ENCODE measurements around the gene LRRC36.

The LRRC36 gene

DNA sequence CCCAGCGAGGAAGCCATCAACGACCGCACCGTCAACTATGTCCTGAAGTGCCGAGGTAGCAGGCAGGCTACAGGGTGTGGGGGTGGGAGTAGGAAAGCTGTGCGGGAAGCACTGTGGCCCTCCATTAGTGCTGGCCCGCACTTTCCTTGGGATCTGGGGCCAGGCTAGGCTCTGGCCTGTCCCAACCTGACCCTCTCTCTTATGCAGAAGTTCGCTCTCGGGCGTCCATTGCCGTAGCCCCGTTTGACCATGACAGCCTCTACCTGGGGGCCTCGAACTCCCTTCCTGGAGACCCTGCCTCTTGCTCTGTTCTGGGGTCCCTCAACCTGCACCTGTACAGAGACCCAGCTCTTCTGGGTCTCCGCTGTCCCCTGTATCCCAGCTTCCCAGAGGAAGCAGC lies 38.7 kb upstream of the LRRC36 start:
- Histone ChIP-seq H3K27ac (ENCODE audit: low read length) (no peak overlapping the region), H3K4me3 (ENCODE audit: low read length) (no peak overlapping the region), H3F3A (ENCODE audit: insufficient read depth, low read length) (no peaks in the 10 kb centered on the region), H2AFZ (ENCODE audit: low read length) (no peak overlapping the region), H3K36me3 (replicated peaks; ENCODE audit: insufficient read depth, low read length) (no peaks in the 10 kb centered on the region), H3K79me2 (ENCODE audit: low read length) (no peaks in the 10 kb centered on the region), H3K4me2 (ENCODE audit: low read depth, low read length) (no peak overlapping the region), H3K27me3 (replicated peaks; ENCODE audit: insufficient read depth, low read length) (no peaks in the 10 kb centered on the region), H3K9ac (ENCODE audit: low read length) (no peak overlapping the region), H3K9me3 (replicated peaks; ENCODE audit: insufficient read depth, low read length) (no peaks in the 10 kb centered on the region), H3K9me2 (replicated peaks; ENCODE audit: insufficient read depth, low read length) (no peaks in the 10 kb centered on the region), H3K4me1 (ENCODE audit: low read length) (no peaks in the 10 kb centered on the region), H4K20me1 (ENCODE audit: insufficient read depth, low read length) (no peaks in the 10 kb centered on the region)
- DNase-seq = no peak
- TF ChIP-seq, protein P1, sequence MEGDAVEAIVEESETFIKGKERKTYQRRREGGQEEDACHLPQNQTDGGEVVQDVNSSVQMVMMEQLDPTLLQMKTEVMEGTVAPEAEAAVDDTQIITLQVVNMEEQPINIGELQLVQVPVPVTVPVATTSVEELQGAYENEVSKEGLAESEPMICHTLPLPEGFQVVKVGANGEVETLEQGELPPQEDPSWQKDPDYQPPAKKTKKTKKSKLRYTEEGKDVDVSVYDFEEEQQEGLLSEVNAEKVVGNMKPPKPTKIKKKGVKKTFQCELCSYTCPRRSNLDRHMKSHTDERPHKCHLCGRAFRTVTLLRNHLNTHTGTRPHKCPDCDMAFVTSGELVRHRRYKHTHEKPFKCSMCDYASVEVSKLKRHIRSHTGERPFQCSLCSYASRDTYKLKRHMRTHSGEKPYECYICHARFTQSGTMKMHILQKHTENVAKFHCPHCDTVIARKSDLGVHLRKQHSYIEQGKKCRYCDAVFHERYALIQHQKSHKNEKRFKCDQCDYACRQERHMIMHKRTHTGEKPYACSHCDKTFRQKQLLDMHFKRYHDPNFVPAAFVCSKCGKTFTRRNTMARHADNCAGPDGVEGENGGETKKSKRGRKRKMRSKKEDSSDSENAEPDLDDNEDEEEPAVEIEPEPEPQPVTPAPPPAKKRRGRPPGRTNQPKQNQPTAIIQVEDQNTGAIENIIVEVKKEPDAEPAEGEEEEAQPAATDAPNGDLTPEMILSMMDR (IDR thresholded peaks at IDR 0.05; ENCODE audit: low read length) = no peak
- TF ChIP-seq EZH2 (optimal IDR thresholded peaks at IDR 0.05; ENCODE audit: low read depth, low read length) = no peak
- TF ChIP-seq EZH2phosphoT487 (IDR thresholded peaks at IDR 0.05; ENCODE audit: low read length) = no peak

DNA sequence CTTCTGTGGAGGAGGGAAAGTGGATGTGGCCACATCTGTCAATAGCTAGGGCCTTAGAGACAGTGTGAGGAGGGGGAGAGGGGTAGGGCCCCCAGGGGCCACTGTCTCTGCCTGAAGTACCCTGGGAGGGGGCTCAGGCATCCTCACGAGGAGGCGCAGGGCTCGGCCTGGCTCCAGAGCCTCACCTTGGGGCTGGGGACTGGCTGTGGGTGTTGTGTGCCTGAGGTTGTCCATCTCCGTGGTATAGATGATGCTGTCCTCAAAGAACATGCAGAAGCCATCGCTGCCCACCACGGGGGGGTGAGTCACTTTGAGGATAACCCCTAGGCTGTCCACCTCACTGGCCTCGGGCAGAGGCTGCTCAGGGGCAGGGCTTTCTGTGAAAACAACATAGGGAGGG lies 35.2 kb upstream of the LRRC36 start:
- Histone ChIP-seq H3K9me2 (replicated peaks; ENCODE audit: insufficient read depth, low read length) (no peaks in the 10 kb centered on the region), H3K27me3 (replicated peaks; ENCODE audit: insufficient read depth, low read length) (peaks cover 15% of the 10 kb centered on the region; the same call in 1 of the 2 replicates), H3K36me3 (replicated peaks; ENCODE audit: insufficient read depth, low read length) (no peaks in the 10 kb centered on the region), H3F3A (ENCODE audit: insufficient read depth, low read length) (no peaks in the 10 kb centered on the region), H3K4me3 (ENCODE audit: low read length) (no peak overlapping the region), H3K9me3 (replicated peaks; ENCODE audit: insufficient read depth, low read length) (no peaks in the 10 kb centered on the region), H2AFZ (ENCODE audit: low read length) (no peak overlapping the region), H3K9ac (ENCODE audit: low read length) (no peak overlapping the region), H3K79me2 (ENCODE audit: low read length) (no peaks in the 10 kb centered on the region), H3K4me1 (ENCODE audit: low read length) (no peaks in the 10 kb centered on the region), H3K27ac (ENCODE audit: low read length) (no peak overlapping the region), H3K4me2 (ENCODE audit: low read depth, low read length) (no peak overlapping the region), H4K20me1 (ENCODE audit: insufficient read depth, low read length) (no peaks in the 10 kb centered on the region)
- no peak for DNase-seq
- TF ChIP-seq, protein P1 (IDR thresholded peaks at IDR 0.05; ENCODE audit: low read length) = no peak
- TF ChIP-seq EZH2 (optimal IDR thresholded peaks at IDR 0.05; ENCODE audit: low read depth, low read length) (no peak), EZH2phosphoT487 (IDR thresholded peaks at IDR 0.05; ENCODE audit: low read length) (no peak)

DNA sequence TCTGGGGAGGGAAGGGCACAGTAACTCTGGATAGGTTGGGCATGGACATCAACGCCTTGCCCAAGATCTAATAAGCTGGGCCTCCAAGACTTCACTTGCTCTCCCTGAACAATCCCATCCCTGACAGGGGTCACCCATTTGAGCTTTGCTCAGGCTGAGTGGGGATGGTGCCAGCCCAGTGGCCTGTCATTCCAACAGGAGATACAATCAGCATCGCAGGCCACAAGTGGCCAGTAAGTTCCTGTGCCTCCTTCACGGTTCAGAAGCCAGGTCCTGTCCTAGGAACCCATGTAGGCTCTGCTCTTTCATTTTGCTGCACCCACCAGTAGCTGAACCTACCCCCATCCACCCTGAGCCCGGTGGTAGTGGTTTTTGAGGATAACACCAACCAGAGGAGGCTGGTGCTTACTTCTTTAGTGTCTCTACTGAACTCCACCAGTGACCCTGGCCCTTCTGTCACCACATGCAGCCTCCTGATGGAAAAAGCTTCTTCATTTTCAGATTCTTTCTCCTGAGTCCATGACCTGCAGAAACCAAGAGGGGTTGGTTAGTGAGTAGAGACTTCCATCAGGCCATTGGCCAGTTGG lies 32.4 kb upstream of the LRRC36 start:
- Histone ChIP-seq H3K27ac (ENCODE audit: low read length) (no peak overlapping the region), H3F3A (ENCODE audit: insufficient read depth, low read length) (no peaks in the 10 kb centered on the region), H3K9me2 (replicated peaks; ENCODE audit: insufficient read depth, low read length) (no peaks in the 10 kb centered on the region), H3K36me3 (replicated peaks; ENCODE audit: insufficient read depth, low read length) (no peaks in the 10 kb centered on the region), H3K4me3 (ENCODE audit: low read length) (no peak overlapping the region), H3K9ac (ENCODE audit: low read length) (no peak overlapping the region), H3K79me2 (ENCODE audit: low read length) (no peaks in the 10 kb centered on the region), H3K27me3 (replicated peaks; ENCODE audit: insufficient read depth, low read length) (peaks cover 15% of the 10 kb centered on the region; the same call in 1 of the 2 replicates), H4K20me1 (ENCODE audit: insufficient read depth, low read length) (no peaks in the 10 kb centered on the region), H3K4me1 (ENCODE audit: low read length) (no peaks in the 10 kb centered on the region), H2AFZ (ENCODE audit: low read length) (no peak overlapping the region), H3K9me3 (replicated peaks; ENCODE audit: insufficient read depth, low read length) (no peaks in the 10 kb centered on the region), H3K4me2 (ENCODE audit: low read depth, low read length) (no peak overlapping the region)
- TF ChIP-seq EZH2phosphoT487 (IDR thresholded peaks at IDR 0.05; ENCODE audit: low read length) (no peak), EZH2 (optimal IDR thresholded peaks at IDR 0.05; ENCODE audit: low read depth, low read length) (no peak)
- TF ChIP-seq, protein P1 (IDR thresholded peaks at IDR 0.05; ENCODE audit: low read length) = no peak
- no peak for DNase-seq
